MCF 10A (cell line): ENCODE results near the gene HEPACAM2. TPM values are rescaled to one million over a fixed set of nuclear protein-coding genes. Genes with fewer than 3 reads are reported as not detected.

Experiments
- BruUV-seq: library from RNA; stranded (reverse); fragments of 400-500 nt; replicated peaks from 2 replicates; lab custom pipeline; 2021; lab: Mats Ljungman, UMichigan
- CTCF ChIA-PET: fragments of 300-600 bp; sonication (Branson Sonifier 250); formaldehyde crosslinking; extraction: SDS; loops from one replicate; lab custom pipeline; 2021; ENCODE audit warnings: antibody characterized with exemption, inconsistent platforms; lab: Yijun Ruan, JAX
- POLR2A ChIA-PET: fragments of 300-600, 350-650 bp; sonication (Branson Sonifier 250); formaldehyde crosslinking; extraction: SDS; loops from one replicate; lab custom pipeline; 2020; ENCODE audit warnings: antibody characterized with exemption, inconsistent platforms; lab: Yijun Ruan, JAX
- DNase-seq: peaks from one replicate; pipeline ENCODE4 v3.0.0-alpha.2; 2018; ENCODE audit not compliant: unreplicated experiment
- H3K27ac Mint-ChIP-seq: one replicate; pipeline ENCODE4 v1.8.0; 2022; ENCODE audit warnings: mild to moderate bottlenecking, low read depth, mixed read lengths; ENCODE audit not compliant: unreplicated experiment
- H3K27me3 Mint-ChIP-seq: one replicate; pipeline ENCODE4 v1.8.0; 2022; ENCODE audit warnings: mixed read lengths; ENCODE audit not compliant: insufficient read depth, unreplicated experiment
- H3K36me3 Mint-ChIP-seq: one replicate; pipeline ENCODE4 v1.8.0; 2022; ENCODE audit warnings: mild to moderate bottlenecking, moderate library complexity, mixed read lengths; ENCODE audit not compliant: insufficient read depth, unreplicated experiment
- H3K4me1 Mint-ChIP-seq: one replicate; pipeline ENCODE4 v1.8.0; 2022; ENCODE audit warnings: mixed read lengths; ENCODE audit not compliant: insufficient read depth, unreplicated experiment
- H3K4me3 Mint-ChIP-seq: one replicate; pipeline ENCODE4 v1.8.0; 2022; ENCODE audit warnings: mild to moderate bottlenecking, moderate library complexity, mixed read lengths; ENCODE audit not compliant: unreplicated experiment
- H3K9me3 Mint-ChIP-seq: one replicate; pipeline ENCODE4 v1.8.0; 2022; ENCODE audit warnings: mixed read lengths; ENCODE audit not compliant: unreplicated experiment
- CTCF ChIP-seq: fragments of 200-600 bp; IDR thresholded peaks from one replicate; pipeline ENCODE4 v1.8.0; 2022; ENCODE audit warnings: antibody characterized with exemption, mild to moderate bottlenecking; ENCODE audit not compliant: unreplicated experiment
- intact Hi-C: fragments of 100-400 bp; cut with micrococcal nuclease; formaldehyde crosslinking; loops from 2 replicates; pipeline ENCODE4 v1.14.1; 2022
- total RNA-seq: library from RNA; stranded (reverse); gene quantifications from 2 replicates; pipeline ENCODE4 v1.2.3, GENCODE V29; 2022

Gene HEPACAM2
- total RNA-seq, 1 experiment from 2014 or later, result not detected

GRCh38 chr7:93145354-93145753 is 80.9 kb downstream of the HEPACAM2 start:
- no TSS peak for BruUV-seq
- Mint-ChIP-seq H3K36me3 (no peaks in the 10 kb centered on the region), H3K27ac (no peak overlapping the region), H3K4me1 (peaks cover 17% of the 10 kb centered on the region), H3K27me3 (no peaks in the 10 kb centered on the region), H3K9me3 (no peaks in the 10 kb centered on the region), H3K4me3 (no peak overlapping the region)
- CTCF ChIA-PET, result interaction anchor here (0.9 kb wide), 1 partner anchor 9 kb away, joined by 3 read pairs; no protein-coding TSS in a partner anchor
- POLR2A ChIA-PET, result interaction anchor here (0.6 to 1.4 kb wide), 3 partner anchors 11 to 87 kb away, joined by 3 read pairs; partner anchors contain the start of gene VPS50
- no peak for DNase-seq
- intact Hi-C loops, result no loop called here
- TF ChIP-seq CTCF, result no peak

GRCh38 chr7:93142127-93142526 is 84.1 kb downstream of the HEPACAM2 start:
- ChIA-PET CTCF (interaction anchor here (0.6 to 1.5 kb wide), 2 partner anchors 50 to 552 kb away, joined by 3 read pairs; partner anchors contain the start of gene FAM133B), POLR2A (interaction anchor here (1.3 kb wide), 1 partner anchor 25 kb away, joined by 3 read pairs; the partner anchor contains the start of gene SAMD9)
- no TSS peak for BruUV-seq
- Mint-ChIP-seq H3K27ac (no peak overlapping the region), H3K9me3 (no peaks in the 10 kb centered on the region), H3K27me3 (no peaks in the 10 kb centered on the region), H3K36me3 (no peaks in the 10 kb centered on the region), H3K4me3 (no peak overlapping the region), H3K4me1 (peaks cover 3% of the 10 kb centered on the region)
- no peak for DNase-seq
- intact Hi-C loops, result no loop called here
- TF ChIP-seq CTCF, result no peak

- BruUV-seq, result no TSS peak
- no peak overlapping the region for H3K27ac Mint-ChIP-seq
- H3K9me3 Mint-ChIP-seq, result no peaks in the 10 kb centered on the region
- peaks cover under 1% of the 10 kb centered on the region for H3K27me3 Mint-ChIP-seq
- no peak overlapping the region for H3K4me3 Mint-ChIP-seq
- CTCF ChIA-PET, result interaction anchor here (0.6 kb wide), 1 partner anchor 49 kb away, joined by 3 read pairs; no protein-coding TSS in a partner anchor
- H3K4me1 Mint-ChIP-seq, result no peaks in the 10 kb centered on the region
- H3K36me3 Mint-ChIP-seq, result no peaks in the 10 kb centered on the region
- intact Hi-C loops, result no loop called here
- no peak for TF ChIP-seq CTCF
- POLR2A ChIA-PET, result no interaction called here
- no peak for DNase-seq
These were observed 85.6 kb downstream of the HEPACAM2 start for GRCh38 chr7:93140582-93141191.

- ChIA-PET POLR2A (no interaction called here), CTCF (no interaction called here)
- H3K4me1 Mint-ChIP-seq, result no peaks in the 10 kb centered on the region
- peaks cover 22% of the 10 kb centered on the region for H3K27me3 Mint-ChIP-seq
- no peak for TF ChIP-seq CTCF
- no TSS peak for BruUV-seq
- no peak for DNase-seq
- no peak overlapping the region for H3K4me3 Mint-ChIP-seq
- intact Hi-C loops, result no loop called here
- H3K36me3 Mint-ChIP-seq, result no peaks in the 10 kb centered on the region
- H3K9me3 Mint-ChIP-seq, result no peaks in the 10 kb centered on the region
- no peak overlapping the region for H3K27ac Mint-ChIP-seq
These were observed 87.7 kb downstream of the HEPACAM2 start for GRCh38 chr7:93138576-93138975.

Other genes starting within 250 kb of the HEPACAM2 start
- 4.4 and 7.9 TPM in 2 replicates for gene SAMD9, start 108.5 kb downstream of the HEPACAM2 start, total RNA-seq
- 1.5 and 3.9 TPM in 2 replicates for gene SAMD9L, start 78.1 kb downstream of the HEPACAM2 start, total RNA-seq
- 15.2 and 22.4 TPM in 2 replicates for gene VPS50, start 5.9 kb upstream of the HEPACAM2 start, total RNA-seq